Measurements from ENCODE around the gene BPI.
"Not testable (repeated sequence)": the region's sequence is repeated elsewhere in the genome, so short reads cannot be mapped to it uniquely, and the experiment has no call there.

The BPI gene

DNA sequence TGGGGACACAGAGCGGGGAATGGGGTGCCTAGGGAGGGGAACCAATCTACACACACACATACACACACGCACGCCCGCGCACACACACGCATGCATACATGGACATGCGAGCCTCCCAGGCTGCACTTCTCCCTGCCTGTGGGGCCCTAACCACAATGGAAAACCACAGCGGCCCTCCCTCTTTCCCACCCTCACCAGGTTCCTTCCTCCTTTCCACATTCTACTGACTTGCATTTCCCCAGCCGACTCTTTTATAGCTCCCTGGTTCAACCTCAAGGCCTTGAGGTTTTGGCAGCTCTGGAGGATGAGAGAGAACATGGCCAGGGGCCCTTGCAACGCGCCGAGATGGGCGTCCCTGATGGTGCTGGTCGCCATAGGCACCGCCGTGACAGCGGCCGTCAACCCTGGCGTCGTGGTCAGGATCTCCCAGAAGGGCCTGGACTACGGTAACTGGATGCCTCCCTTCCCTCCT is at the start of gene BPI:
Gene BPI, plus strand, starts transcription at position 249 of the 472 bp plus-strand sequence. Its CDS starts 68 bp downstream, at position 317.
- no peaks in the 10 kb centered on the region for H3K27me3 ChIP-seq (ENCODE audit: low read length)
- H3K36me3 ChIP-seq (ENCODE audit: low read length), result no peaks in the 10 kb centered on the region
- H3K9me3 ChIP-seq (ENCODE audit: insufficient read depth, low read length), result no peaks in the 10 kb centered on the region
- TF ChIP-seq, protein P1, sequence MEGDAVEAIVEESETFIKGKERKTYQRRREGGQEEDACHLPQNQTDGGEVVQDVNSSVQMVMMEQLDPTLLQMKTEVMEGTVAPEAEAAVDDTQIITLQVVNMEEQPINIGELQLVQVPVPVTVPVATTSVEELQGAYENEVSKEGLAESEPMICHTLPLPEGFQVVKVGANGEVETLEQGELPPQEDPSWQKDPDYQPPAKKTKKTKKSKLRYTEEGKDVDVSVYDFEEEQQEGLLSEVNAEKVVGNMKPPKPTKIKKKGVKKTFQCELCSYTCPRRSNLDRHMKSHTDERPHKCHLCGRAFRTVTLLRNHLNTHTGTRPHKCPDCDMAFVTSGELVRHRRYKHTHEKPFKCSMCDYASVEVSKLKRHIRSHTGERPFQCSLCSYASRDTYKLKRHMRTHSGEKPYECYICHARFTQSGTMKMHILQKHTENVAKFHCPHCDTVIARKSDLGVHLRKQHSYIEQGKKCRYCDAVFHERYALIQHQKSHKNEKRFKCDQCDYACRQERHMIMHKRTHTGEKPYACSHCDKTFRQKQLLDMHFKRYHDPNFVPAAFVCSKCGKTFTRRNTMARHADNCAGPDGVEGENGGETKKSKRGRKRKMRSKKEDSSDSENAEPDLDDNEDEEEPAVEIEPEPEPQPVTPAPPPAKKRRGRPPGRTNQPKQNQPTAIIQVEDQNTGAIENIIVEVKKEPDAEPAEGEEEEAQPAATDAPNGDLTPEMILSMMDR (IDR thresholded peaks at IDR 0.05; ENCODE audit: insufficient read depth, low read length, poor library complexity, severe bottlenecking), result no peak
- no peak for TF ChIP-seq EZH2phosphoT487 (conservative IDR thresholded peaks at IDR 0.05; ENCODE audit: low read length)
- H3K79me2 ChIP-seq (ENCODE audit: insufficient read depth, low read length), result no peaks in the 10 kb centered on the region
- no peak within 1 kb of the TSS for H3K4me3 ChIP-seq (ENCODE audit: insufficient read depth, low read length, poor library complexity, severe bottlenecking)
- H4K20me1 ChIP-seq (ENCODE audit: low read depth, low read length), result no peaks in the 10 kb centered on the region
- no peak within 1 kb of the TSS for H3K9ac ChIP-seq (ENCODE audit: low read length)
- H2AFZ ChIP-seq (ENCODE audit: low read depth, low read length, severe bottlenecking), result no peak within 1 kb of the TSS
- H3K4me2 ChIP-seq (ENCODE audit: low read depth, low read length, poor library complexity, severe bottlenecking), result no peak within 1 kb of the TSS
- no peaks in the 10 kb centered on the region for H3K9me2 ChIP-seq (replicated peaks; ENCODE audit: insufficient read depth, low read length)
- no peak within 1 kb of the TSS for H3K27ac ChIP-seq (ENCODE audit: low read depth, low read length)
- no peaks in the 10 kb centered on the region for H3F3A ChIP-seq (ENCODE audit: insufficient read depth)

DNA sequence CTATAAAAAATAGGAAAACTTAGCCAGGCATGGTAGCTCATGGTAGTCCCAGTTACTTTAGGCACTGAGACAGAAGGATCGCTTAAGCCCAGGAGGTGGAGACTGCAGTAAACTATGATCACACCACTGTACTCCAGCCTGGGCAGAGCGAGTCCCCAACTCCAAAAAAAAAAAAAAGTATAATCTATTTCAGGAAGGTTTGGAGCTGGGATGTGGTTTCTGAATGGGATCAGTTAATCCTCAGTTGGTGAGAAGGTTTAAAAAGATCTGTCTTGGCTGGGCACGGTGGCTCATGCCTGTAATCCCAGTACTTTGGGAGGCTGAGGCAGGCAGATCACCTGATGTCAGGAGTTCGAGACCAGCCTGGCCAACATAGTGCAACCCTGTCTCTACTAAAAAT is 49.3 kb upstream of the BPI start:
- H3K27me3 ChIP-seq (ENCODE audit: low read length); H3K4me3 ChIP-seq (ENCODE audit: insufficient read depth, low read length, poor library complexity, severe bottlenecking); H3F3A ChIP-seq (ENCODE audit: insufficient read depth); H2AFZ ChIP-seq (ENCODE audit: low read depth, low read length, severe bottlenecking); H3K36me3 ChIP-seq (ENCODE audit: low read length); H3K79me2 ChIP-seq (ENCODE audit: insufficient read depth, low read length); H3K9me2 ChIP-seq (replicated peaks; ENCODE audit: insufficient read depth, low read length); H3K9me3 ChIP-seq (ENCODE audit: insufficient read depth, low read length); H3K4me2 ChIP-seq (ENCODE audit: low read depth, low read length, poor library complexity, severe bottlenecking); H4K20me1 ChIP-seq (ENCODE audit: low read depth, low read length); H3K9ac ChIP-seq (ENCODE audit: low read length); H3K27ac ChIP-seq (ENCODE audit: low read depth, low read length): not testable (repeated sequence)

DNA sequence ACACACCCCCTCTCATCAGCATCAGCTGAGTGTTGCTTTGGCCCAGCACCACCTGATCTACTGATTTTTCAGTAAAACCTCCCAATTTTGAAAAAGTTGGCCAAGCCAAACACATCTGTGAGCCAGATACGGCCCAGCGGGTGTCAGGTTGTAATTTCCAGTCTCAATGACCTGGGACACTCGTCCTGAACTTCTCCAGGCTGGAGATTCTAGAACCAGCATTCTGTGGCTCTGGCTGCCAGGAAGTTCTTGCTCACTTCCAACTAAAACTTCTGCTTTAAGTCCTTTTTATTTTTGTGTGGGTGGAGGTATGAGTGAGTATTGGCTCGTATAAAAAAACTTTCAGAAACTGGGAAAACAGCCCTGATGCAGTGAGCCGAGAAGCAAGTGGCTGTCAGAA is 48.6 kb upstream of the BPI start:
- no peak for TF ChIP-seq EZH2phosphoT487 (conservative IDR thresholded peaks at IDR 0.05; ENCODE audit: low read length)
- TF ChIP-seq, protein P1 (IDR thresholded peaks at IDR 0.05; ENCODE audit: insufficient read depth, low read length, poor library complexity, severe bottlenecking), result no peak
- Histone ChIP-seq H3K27ac (ENCODE audit: low read depth, low read length) (no peak overlapping the region), H3K79me2 (ENCODE audit: insufficient read depth, low read length) (no peaks in the 10 kb centered on the region), H3K9me3 (ENCODE audit: insufficient read depth, low read length) (no peaks in the 10 kb centered on the region), H3K4me2 (ENCODE audit: low read depth, low read length, poor library complexity, severe bottlenecking) (no peak overlapping the region), H3K36me3 (ENCODE audit: low read length) (no peaks in the 10 kb centered on the region), H3K9me2 (replicated peaks; ENCODE audit: insufficient read depth, low read length) (no peaks in the 10 kb centered on the region), H3F3A (ENCODE audit: insufficient read depth) (no peaks in the 10 kb centered on the region), H3K27me3 (ENCODE audit: low read length) (no peaks in the 10 kb centered on the region), H2AFZ (ENCODE audit: low read depth, low read length, severe bottlenecking) (no peak overlapping the region), H4K20me1 (ENCODE audit: low read depth, low read length) (no peaks in the 10 kb centered on the region), H3K9ac (ENCODE audit: low read length) (no peak overlapping the region), H3K4me3 (ENCODE audit: insufficient read depth, low read length, poor library complexity, severe bottlenecking) (no peak overlapping the region)

DNA sequence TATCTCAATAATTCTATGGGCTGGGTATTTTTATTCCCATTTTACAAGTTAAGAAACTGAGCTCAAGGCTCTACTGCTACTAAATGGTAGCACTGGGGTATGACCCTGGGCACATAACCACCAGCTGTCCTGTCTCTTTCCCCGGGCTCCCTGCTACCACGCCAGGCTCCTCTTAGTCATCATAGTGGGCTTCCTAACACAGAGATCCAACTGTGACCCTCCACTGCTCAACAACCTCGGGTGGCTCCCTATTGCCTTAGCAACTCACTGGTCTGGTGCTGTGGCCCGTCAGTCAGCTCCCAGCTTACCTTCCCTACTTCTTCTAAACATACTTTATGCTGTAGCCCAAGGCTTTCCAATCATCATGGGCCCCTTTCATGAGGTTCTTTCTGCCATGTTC is 47.9 kb upstream of the BPI start:
- Histone ChIP-seq H3K36me3 (ENCODE audit: low read length) (no peaks in the 10 kb centered on the region), H3K4me3 (ENCODE audit: insufficient read depth, low read length, poor library complexity, severe bottlenecking) (no peak overlapping the region), H3K9me3 (ENCODE audit: insufficient read depth, low read length) (no peaks in the 10 kb centered on the region), H3K4me2 (ENCODE audit: low read depth, low read length, poor library complexity, severe bottlenecking) (no peak overlapping the region), H3K79me2 (ENCODE audit: insufficient read depth, low read length) (no peaks in the 10 kb centered on the region), H2AFZ (ENCODE audit: low read depth, low read length, severe bottlenecking) (no peak overlapping the region), H3K27ac (ENCODE audit: low read depth, low read length) (no peak overlapping the region), H4K20me1 (ENCODE audit: low read depth, low read length) (no peaks in the 10 kb centered on the region), H3K9ac (ENCODE audit: low read length) (no peak overlapping the region), H3K27me3 (ENCODE audit: low read length) (no peaks in the 10 kb centered on the region), H3F3A (ENCODE audit: insufficient read depth) (no peaks in the 10 kb centered on the region), H3K9me2 (replicated peaks; ENCODE audit: insufficient read depth, low read length) (no peaks in the 10 kb centered on the region)
- TF ChIP-seq, protein P1 (IDR thresholded peaks at IDR 0.05; ENCODE audit: insufficient read depth, low read length, poor library complexity, severe bottlenecking), result no peak
- TF ChIP-seq EZH2phosphoT487 (conservative IDR thresholded peaks at IDR 0.05; ENCODE audit: low read length), result no peak

Data from SU-DHL-6 (cell line).